Measurements from ENCODE around the gene TMEM242.

TMEM242 gene

DNA sequence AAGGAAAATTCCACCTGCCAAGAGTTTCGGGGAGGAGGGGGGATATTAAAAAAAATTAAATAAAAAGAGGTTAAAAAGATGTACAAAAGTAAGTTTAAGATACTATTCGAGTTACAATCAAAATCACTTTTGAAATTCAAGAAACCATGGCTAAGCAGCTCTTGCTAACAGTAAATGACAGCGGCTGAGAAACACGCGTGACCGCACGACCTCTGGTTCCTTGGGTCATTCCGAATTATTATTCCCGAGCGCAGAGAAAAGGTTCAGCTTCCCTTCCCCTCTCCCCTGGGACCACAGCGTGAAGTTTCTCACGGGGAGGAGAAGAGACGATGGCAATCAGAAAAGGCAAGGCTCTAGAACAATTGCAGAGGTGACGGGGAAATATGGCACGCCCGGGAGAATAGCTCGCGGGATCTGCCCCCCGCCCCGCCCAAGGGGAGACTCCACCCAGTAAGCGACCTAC lies 496 bp downstream of the TMEM242 start:
- TF ChIP-seq, protein P1, sequence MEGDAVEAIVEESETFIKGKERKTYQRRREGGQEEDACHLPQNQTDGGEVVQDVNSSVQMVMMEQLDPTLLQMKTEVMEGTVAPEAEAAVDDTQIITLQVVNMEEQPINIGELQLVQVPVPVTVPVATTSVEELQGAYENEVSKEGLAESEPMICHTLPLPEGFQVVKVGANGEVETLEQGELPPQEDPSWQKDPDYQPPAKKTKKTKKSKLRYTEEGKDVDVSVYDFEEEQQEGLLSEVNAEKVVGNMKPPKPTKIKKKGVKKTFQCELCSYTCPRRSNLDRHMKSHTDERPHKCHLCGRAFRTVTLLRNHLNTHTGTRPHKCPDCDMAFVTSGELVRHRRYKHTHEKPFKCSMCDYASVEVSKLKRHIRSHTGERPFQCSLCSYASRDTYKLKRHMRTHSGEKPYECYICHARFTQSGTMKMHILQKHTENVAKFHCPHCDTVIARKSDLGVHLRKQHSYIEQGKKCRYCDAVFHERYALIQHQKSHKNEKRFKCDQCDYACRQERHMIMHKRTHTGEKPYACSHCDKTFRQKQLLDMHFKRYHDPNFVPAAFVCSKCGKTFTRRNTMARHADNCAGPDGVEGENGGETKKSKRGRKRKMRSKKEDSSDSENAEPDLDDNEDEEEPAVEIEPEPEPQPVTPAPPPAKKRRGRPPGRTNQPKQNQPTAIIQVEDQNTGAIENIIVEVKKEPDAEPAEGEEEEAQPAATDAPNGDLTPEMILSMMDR (IDR thresholded peaks at IDR 0.05), result no peak

DNA sequence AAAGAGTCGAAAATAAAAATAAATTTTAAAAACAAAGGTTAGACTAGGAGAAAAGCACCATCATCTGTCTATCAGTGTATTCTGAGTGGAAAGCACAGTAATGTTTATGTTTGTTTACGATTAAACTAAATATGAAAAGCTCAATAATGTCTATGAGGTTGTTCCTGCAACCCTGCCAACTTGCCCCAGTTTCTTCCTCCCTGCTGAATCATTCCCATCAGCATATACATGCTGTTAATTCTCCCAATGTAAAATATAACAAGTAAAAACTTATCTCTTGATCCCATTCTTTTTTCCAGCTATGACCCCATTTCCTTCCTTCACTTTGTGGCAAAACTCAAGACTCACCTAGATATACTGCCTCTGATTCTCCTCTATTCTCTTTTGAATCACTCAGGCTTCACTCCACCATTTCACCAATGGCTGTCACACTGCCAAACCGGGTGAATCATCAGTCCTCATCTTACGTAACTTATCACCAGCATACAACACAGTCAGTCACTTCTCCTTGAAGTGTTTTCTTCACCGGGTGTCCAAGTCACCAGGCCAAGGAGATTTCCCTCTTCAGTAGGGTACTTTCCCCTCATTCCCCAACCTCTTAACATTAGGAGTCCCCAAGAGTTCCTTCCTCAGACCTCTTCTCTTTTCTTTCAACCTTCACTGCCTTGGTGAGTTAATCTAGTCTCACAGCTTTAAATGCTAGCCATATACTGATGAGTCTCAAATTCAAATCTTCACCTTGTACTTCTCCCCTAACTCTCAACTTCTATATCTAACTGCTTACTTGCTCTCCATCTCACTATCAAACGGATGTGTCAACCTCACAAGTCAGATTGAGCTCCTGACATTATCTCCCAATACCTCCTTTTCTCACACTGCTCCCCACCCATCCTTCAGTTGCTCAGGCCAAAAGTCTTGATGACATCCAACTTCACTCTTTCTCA lies 6.2 kb downstream of the TMEM242 start:
- TF ChIP-seq, protein P1 (IDR thresholded peaks at IDR 0.05), result no peak

DNA sequence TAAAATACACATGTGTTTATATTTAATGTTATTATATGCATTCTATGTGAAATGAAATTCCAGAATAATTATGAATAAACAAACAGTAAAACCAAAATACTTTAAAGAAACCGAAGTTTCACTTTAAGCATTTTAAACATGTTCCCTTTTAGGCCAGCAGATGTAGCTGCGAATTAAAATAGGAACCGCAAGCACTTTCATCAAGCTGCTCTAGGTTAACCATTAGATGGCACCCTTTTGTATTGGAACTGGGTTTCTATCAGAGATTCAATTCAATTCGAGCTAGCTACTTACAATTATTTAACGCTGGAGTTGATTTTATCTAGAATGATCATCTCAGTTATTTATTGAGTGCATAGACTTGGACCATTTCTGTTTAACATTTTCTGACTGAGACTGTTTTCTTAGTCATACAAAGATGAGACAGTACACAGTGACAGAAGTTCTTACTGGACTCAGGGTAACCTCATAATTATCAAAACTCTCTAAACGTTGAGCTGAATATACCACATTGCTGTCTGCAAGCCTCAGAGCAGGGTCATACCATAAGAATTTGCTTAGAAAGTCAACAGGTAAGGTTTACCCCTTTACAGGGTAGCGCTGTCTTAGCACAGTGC lies 8.5 kb downstream of the TMEM242 start:
- TF ChIP-seq, protein P1 (IDR thresholded peaks at IDR 0.05), result peak; percentile 99

DNA sequence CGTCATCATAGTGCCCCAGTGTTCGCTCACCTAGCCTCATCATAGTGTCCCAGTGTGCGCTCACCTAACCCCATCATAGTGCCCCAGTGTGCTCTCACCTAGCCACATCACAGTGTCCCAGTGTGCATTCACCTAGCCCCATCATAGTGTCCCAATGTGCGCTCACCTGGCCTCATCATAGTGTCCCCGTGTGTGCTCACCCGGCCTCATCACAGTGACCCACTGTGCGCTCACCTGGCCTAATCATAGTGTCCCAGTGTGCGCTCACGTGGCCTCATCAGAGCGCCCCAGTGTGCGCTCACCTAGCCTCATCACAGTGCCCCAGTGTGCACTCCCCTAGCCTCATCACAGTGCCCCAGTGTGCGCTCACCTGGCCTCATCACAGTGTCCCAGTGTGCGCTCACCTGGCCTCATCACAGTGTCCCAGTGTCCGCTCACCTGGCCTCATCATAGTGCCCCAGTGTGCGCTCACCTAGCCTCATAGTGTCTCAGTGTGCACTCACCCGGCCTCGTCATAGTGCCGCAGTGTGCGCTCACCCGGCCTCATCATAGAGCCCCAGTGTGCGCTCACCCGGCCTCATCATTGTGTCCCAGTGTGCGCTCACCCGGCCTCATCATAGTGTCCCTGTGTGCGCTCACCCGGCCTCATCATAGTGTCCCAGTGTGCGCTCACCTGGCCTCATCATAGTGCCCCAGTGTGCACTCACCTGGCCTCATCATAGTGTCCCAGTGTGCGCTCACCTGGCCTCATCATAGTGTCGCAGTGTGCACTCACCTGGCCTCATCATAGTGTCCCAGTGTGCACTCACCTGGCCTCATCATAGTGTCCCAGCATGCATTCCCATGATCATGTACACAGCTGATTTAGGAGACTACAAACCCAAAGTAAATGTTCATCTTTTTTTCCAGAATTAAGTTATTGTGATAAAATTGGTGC lies 9.5 kb downstream of the TMEM242 start:
- TF ChIP-seq, protein P1 (IDR thresholded peaks at IDR 0.05), result no peak

DNA sequence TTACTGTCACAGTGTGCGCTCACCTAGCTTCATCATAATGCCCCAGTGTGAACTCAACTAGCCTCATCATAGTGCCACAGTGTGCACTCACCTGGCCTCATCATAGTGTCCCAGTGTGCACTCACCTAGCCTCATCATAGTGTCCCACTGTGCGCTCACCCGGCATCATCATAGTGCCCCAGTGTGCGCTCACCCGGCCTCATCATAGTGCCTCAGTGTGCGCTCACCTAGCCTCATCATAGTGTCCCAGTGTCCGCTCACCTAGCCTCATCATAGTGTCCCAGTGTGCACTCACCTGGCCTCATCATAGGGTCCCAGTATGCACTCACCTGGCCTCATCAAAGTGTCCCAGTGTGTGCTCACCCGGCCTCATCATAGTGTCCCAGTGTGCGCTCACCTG lies 10.6 kb downstream of the TMEM242 start:
- TF ChIP-seq, protein P1 (IDR thresholded peaks at IDR 0.05), result no peak

DNA sequence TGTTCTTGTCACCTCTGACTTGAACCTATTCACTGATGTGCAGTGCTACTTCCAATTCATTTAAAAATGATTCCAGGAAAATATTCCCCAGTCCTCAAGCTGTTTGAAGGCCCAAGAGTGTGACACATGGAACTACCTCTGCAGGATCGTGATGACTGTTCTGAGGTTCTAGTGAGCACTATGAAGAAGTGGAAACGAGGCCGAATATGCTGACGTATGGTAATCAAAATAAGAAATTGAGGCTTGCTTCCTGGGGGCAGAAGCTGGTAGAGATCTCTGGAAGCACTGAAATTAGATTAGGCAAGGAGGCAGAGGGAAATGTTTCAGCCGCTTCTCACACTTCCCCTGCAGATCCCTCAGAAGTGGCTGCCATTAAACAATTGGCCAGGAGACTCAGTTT lies 15.7 kb downstream of the TMEM242 start:
- TF ChIP-seq, protein P1 (IDR thresholded peaks at IDR 0.05), result no peak

Data from LNCAP (cell line).